OCI-LY7 (cell line): ENCODE measurements around the gene PRAF2. TPM values are rescaled to one million over a fixed set of nuclear protein-coding genes. Genes with fewer than 3 reads are reported as not detected.

Experiments used
- BruUV-seq: library from RNA; stranded (reverse); fragments of 400-500 nt; replicated peaks from 2 replicates; lab custom pipeline; 2021; lab: Mats Ljungman, UMichigan
- CTCF ChIA-PET: fragments of 300-600 bp; sonication (Branson Sonifier 250); formaldehyde crosslinking; loops from one replicate; lab custom pipeline; 2022; ENCODE audit warnings: antibody characterized with exemption; ENCODE audit not compliant: unreplicated experiment; lab: Charles Lee
- POLR2A ChIA-PET: fragments of 300-600 bp; sonication (Branson Sonifier 250); formaldehyde crosslinking; loops from one replicate; lab custom pipeline; 2022; ENCODE audit warnings: antibody characterized with exemption; lab: Charles Lee
- DNase-seq: peaks from one replicate; pipeline ENCODE4 v3.0.0-alpha.2; 2015; ENCODE audit warnings: low spot score
- H2AFZ ChIP-seq: fragments of 200-600 bp; sonication (generic), shearing (Covaris generic); 2 replicates; pipeline ENCODE4 v1.6.1; 2014; ENCODE audit warnings: mild to moderate bottlenecking, antibody characterized with exemption, low read length, moderate library complexity
- H3K27ac ChIP-seq: fragments of 200-600 bp; sonication (generic); 2 replicates; pipeline ENCODE4 v1.5.1; 2014; ENCODE audit warnings: mixed run types, low read depth, mild to moderate bottlenecking, moderate library complexity, low read length, inconsistent platforms; ENCODE audit not compliant: poor library complexity, severe bottlenecking
- H3K36me3 ChIP-seq: fragments of 200-600 bp; sonication (generic); 2 replicates; pipeline ENCODE4 v1.6.1; 2014; ENCODE audit warnings: mild to moderate bottlenecking, antibody characterized with exemption, low read length, moderate library complexity, mixed read lengths; ENCODE audit not compliant: insufficient read depth
- H3K4me1 ChIP-seq: fragments of 200-600 bp; sonication (generic); 2 replicates; pipeline ENCODE4 v1.5.1; 2014; ENCODE audit warnings: mild to moderate bottlenecking, low read length; ENCODE audit not compliant: insufficient read depth, poor library complexity, severe bottlenecking
- H3K4me2 ChIP-seq: fragments of 200-600 bp; sonication (generic); 2 replicates; pipeline ENCODE4 v1.6.1; 2014; ENCODE audit warnings: mild to moderate bottlenecking, low read length
- H3K4me3 ChIP-seq: fragments of 200-600 bp; sonication (generic); 2 replicates; pipeline ENCODE4 v1.5.1; 2014; ENCODE audit warnings: mild to moderate bottlenecking, low read depth, low read length; ENCODE audit not compliant: poor library complexity, severe bottlenecking
- H3K79me2 ChIP-seq: fragments of 200-600 bp; sonication (generic); 2 replicates; pipeline ENCODE4 v1.6.1; 2016; ENCODE audit warnings: low read depth, mild to moderate bottlenecking, low read length, moderate library complexity, mixed read lengths; ENCODE audit not compliant: insufficient read depth
- H3K9me2 ChIP-seq: fragments of 200-600 bp; sonication (generic); 2 replicates; pipeline ENCODE4 v1.6.1; 2016; ENCODE audit warnings: mild to moderate bottlenecking, low read length, mixed read lengths; ENCODE audit not compliant: insufficient read depth
- H3K9me3 ChIP-seq: fragments of 200-600 bp; sonication (generic); 2 replicates; pipeline ENCODE4 v1.6.1; 2014; ENCODE audit warnings: mild to moderate bottlenecking, mixed run types, low read length, mixed read lengths
- H4K20me1 ChIP-seq: fragments of 200-600 bp; sonication (generic); 2 replicates; pipeline ENCODE4 v1.6.1; 2014; ENCODE audit warnings: mild to moderate bottlenecking, antibody characterized with exemption, low read length, moderate library complexity, mixed read lengths; ENCODE audit not compliant: insufficient read depth
- CTCF ChIP-seq: fragments of 200-600 bp; sonication (generic); conservative IDR thresholded peaks from 2 replicates; pipeline ENCODE4 v1.5.1; 2014; ENCODE audit warnings: mild to moderate bottlenecking, antibody characterized with exemption, low read length, moderate library complexity, mixed read lengths
- EZH2phosphoT487 ChIP-seq: fragments of 200-600 bp; sonication (generic); IDR thresholded peaks from 2 replicates; pipeline ENCODE4 v1.6.1; 2018; ENCODE audit warnings: low read depth, borderline replicate concordance, mild to moderate bottlenecking, mixed run types, antibody characterized with exemption, low read length, moderate library complexity, mixed read lengths
- intact Hi-C: fragments of 100-400 bp; cut with micrococcal nuclease; formaldehyde crosslinking; loops from one replicate; pipeline ENCODE4 v1.10.0; 2022; ENCODE audit not compliant: unreplicated experiment
- total RNA-seq, 2 experiments: library from RNA; depleted of rRNA in 1 of 2; stranded (reverse); fragments of >200 nt in 1 of 2; shearing (Covaris generic) in 1 of 2; gene quantifications; 2 replicates each; pipeline ENCODE4 v1.2.3, GENCODE V29; 2014 to 2022

Gene PRAF2
- total RNA-seq, 2 experiments from 2014 or later, result 2.3 to 20.3 TPM

GRCh38 chrX:49069038-49069437, 4.8 kb downstream of the PRAF2 start:
- intact Hi-C loops, result no loop called here
- H3K9me2 ChIP-seq, result no peaks in the 10 kb centered on the region
- no TSS peak for BruUV-seq
- H2AFZ ChIP-seq, result no peak overlapping the region
- no peaks in the 10 kb centered on the region for H3K79me2 ChIP-seq
- H3K4me1 ChIP-seq, result peaks cover under 1% of the 10 kb centered on the region
- H3K4me2 ChIP-seq, result no peak overlapping the region
- no peak overlapping the region for H3K4me3 ChIP-seq
- H3K36me3 ChIP-seq, result no peaks in the 10 kb centered on the region
- H3K27ac ChIP-seq, result no peak overlapping the region
- ChIA-PET POLR2A (no interaction called here), CTCF (no interaction called here)
- TF ChIP-seq CTCF, result no peak
- no peak for TF ChIP-seq EZH2phosphoT487
- no peak for DNase-seq
- H4K20me1 ChIP-seq, result no peaks in the 10 kb centered on the region
- H3K9me3 ChIP-seq, result no peaks in the 10 kb centered on the region

GRCh38 chrX:49067285-49068120, 6.3 kb downstream of the PRAF2 start:
- Histone ChIP-seq H3K9me3 (no peaks in the 10 kb centered on the region), H3K9me2 (no peaks in the 10 kb centered on the region), H3K4me1 (no peaks in the 10 kb centered on the region), H3K4me3 (no peak overlapping the region), H3K79me2 (no peaks in the 10 kb centered on the region), H2AFZ (no peak overlapping the region), H3K36me3 (no peaks in the 10 kb centered on the region), H3K4me2 (no peak overlapping the region), H3K27ac (no peak overlapping the region), H4K20me1 (no peaks in the 10 kb centered on the region)
- TF ChIP-seq EZH2phosphoT487, result no peak
- TF ChIP-seq CTCF, result no peak
- intact Hi-C loops, result no loop called here
- DNase-seq, result no peak
- ChIA-PET POLR2A (no interaction called here), CTCF (no interaction called here)
- BruUV-seq, result no TSS peak

- DNase-seq, result no peak
- H3K4me3 ChIP-seq, result no peak overlapping the region
- H3K27ac ChIP-seq, result no peak overlapping the region
- H3K4me2 ChIP-seq, result no peak overlapping the region
- no peaks in the 10 kb centered on the region for H3K9me3 ChIP-seq
- no peaks in the 10 kb centered on the region for H3K36me3 ChIP-seq
- TF ChIP-seq EZH2phosphoT487, result no peak
- no peak for TF ChIP-seq CTCF
- ChIA-PET CTCF (no interaction called here), POLR2A (no interaction called here)
- H3K4me1 ChIP-seq, result no peaks in the 10 kb centered on the region
- H3K79me2 ChIP-seq, result no peaks in the 10 kb centered on the region
- intact Hi-C loops, result no loop called here
- no TSS peak for BruUV-seq
- no peaks in the 10 kb centered on the region for H4K20me1 ChIP-seq
- H3K9me2 ChIP-seq, result no peaks in the 10 kb centered on the region
- no peak overlapping the region for H2AFZ ChIP-seq
Observed at GRCh38 chrX:49066690-49067089, 7.1 kb downstream of the PRAF2 start.
